ENCODE data around the gene TFDP2.

The TFDP2 gene

GRCh38 chr3:142019794-142020320 lies 129.5 kb downstream of the TFDP2 start:
- H3K14ac ChIP-seq (ENCODE audit: low read length): no peak overlapping the region
- H3K23ac ChIP-seq (ENCODE audit: low read length): no peak overlapping the region
- no peak overlapping the region for H4K91ac ChIP-seq (ENCODE audit: low read depth, low read length)
- H4K8ac ChIP-seq (ENCODE audit: low read depth, low read length): no peak overlapping the region
- H3K27ac ChIP-seq (ENCODE audit: low read depth, low read length): no peak overlapping the region
- no peaks in the 10 kb centered on the region for H3K27me3 ChIP-seq (ENCODE audit: insufficient read depth, low read length)
- H4K12ac ChIP-seq (ENCODE audit: low read depth, low read length): no peak overlapping the region
- no CpG with 5 or more reads among the region's 2 CpGs for WGBS (ENCODE audit: extremely low coverage, insufficient coverage, insufficient read length)
- H3K79me1 ChIP-seq (ENCODE audit: low read length): no peaks in the 10 kb centered on the region
- H3K4me2 ChIP-seq (ENCODE audit: low read length): no peak overlapping the region
- H3K36me3 ChIP-seq (ENCODE audit: control insufficient read depth in 1 of 2, insufficient read depth in 2 of 2, low read length in 2 of 2): no peaks in the 10 kb centered on the region
- no peak overlapping the region for H3K18ac ChIP-seq (ENCODE audit: low read length)
- no peak overlapping the region for H2AK5ac ChIP-seq (ENCODE audit: low read length)
- H3K9me3 ChIP-seq (ENCODE audit: insufficient read depth, low read depth, low read length): no peaks in the 10 kb centered on the region
- peak in 1 of 2 donors; percentile 16 for DNase-seq
- no peak overlapping the region for H2BK5ac ChIP-seq (ENCODE audit: low read depth, low read length, poor library complexity)
- H2BK120ac ChIP-seq (ENCODE audit: insufficient read depth, low read length, poor library complexity): no peak overlapping the region
- H3K4ac ChIP-seq (ENCODE audit: low read depth, low read length): no peak overlapping the region
- no peak overlapping the region for H2AFZ ChIP-seq (ENCODE audit: insufficient read depth, low read length, poor library complexity)
- H3K79me2 ChIP-seq (ENCODE audit: control insufficient read depth, insufficient read depth, low read length, poor library complexity): no peaks in the 10 kb centered on the region
- no peak overlapping the region for H3K9ac ChIP-seq (ENCODE audit: low read length)
- no peak overlapping the region for H2BK12ac ChIP-seq (ENCODE audit: low read length)
- H3K4me3 ChIP-seq (ENCODE audit: low read depth, low read length): no peak overlapping the region
- H3K4me1 ChIP-seq (ENCODE audit: control insufficient read depth in 1 of 2, insufficient read depth in 2 of 2, low read length in 2 of 2): no peaks in the 10 kb centered on the region

- no peak overlapping the region for H2AK5ac ChIP-seq (ENCODE audit: low read length)
- no peaks in the 10 kb centered on the region for H3K27me3 ChIP-seq (ENCODE audit: insufficient read depth, low read length)
- H3K4me3 ChIP-seq (ENCODE audit: low read depth, low read length): no peak overlapping the region
- no peak overlapping the region for H2BK5ac ChIP-seq (ENCODE audit: low read depth, low read length, poor library complexity)
- H2BK120ac ChIP-seq (ENCODE audit: insufficient read depth, low read length, poor library complexity): no peak overlapping the region
- no peak overlapping the region for H4K91ac ChIP-seq (ENCODE audit: low read depth, low read length)
- H3K4ac ChIP-seq (ENCODE audit: low read depth, low read length): no peak overlapping the region
- H4K12ac ChIP-seq (ENCODE audit: low read depth, low read length): no peak overlapping the region
- no peak overlapping the region for H2BK12ac ChIP-seq (ENCODE audit: low read length)
- no CpG with 5 or more reads among the region's 2 CpGs for WGBS (ENCODE audit: extremely low coverage, insufficient coverage, insufficient read length)
- H3K79me2 ChIP-seq (ENCODE audit: control insufficient read depth, insufficient read depth, low read length, poor library complexity): no peaks in the 10 kb centered on the region
- H3K27ac ChIP-seq (ENCODE audit: low read depth, low read length): no peak overlapping the region
- H3K18ac ChIP-seq (ENCODE audit: low read length): no peak overlapping the region
- H3K23ac ChIP-seq (ENCODE audit: low read length): no peak overlapping the region
- H3K79me1 ChIP-seq (ENCODE audit: low read length): no peaks in the 10 kb centered on the region
- H2AFZ ChIP-seq (ENCODE audit: insufficient read depth, low read length, poor library complexity): no peak overlapping the region
- no peak overlapping the region for H4K8ac ChIP-seq (ENCODE audit: low read depth, low read length)
- H3K4me2 ChIP-seq (ENCODE audit: low read length): no peak overlapping the region
- H3K14ac ChIP-seq (ENCODE audit: low read length): no peak overlapping the region
- H3K9ac ChIP-seq (ENCODE audit: low read length): no peak overlapping the region
- H3K4me1 ChIP-seq (ENCODE audit: control insufficient read depth in 1 of 2, insufficient read depth in 2 of 2, low read length in 2 of 2): no peaks in the 10 kb centered on the region
- no peaks in the 10 kb centered on the region for H3K36me3 ChIP-seq (ENCODE audit: control insufficient read depth in 1 of 2, insufficient read depth in 2 of 2, low read length in 2 of 2)
- no peaks in the 10 kb centered on the region for H3K9me3 ChIP-seq (ENCODE audit: insufficient read depth, low read depth, low read length)
- no peak for DNase-seq
These were observed 135.4 kb downstream of the TFDP2 start for GRCh38 chr3:142013993-142014392.

DNA sequence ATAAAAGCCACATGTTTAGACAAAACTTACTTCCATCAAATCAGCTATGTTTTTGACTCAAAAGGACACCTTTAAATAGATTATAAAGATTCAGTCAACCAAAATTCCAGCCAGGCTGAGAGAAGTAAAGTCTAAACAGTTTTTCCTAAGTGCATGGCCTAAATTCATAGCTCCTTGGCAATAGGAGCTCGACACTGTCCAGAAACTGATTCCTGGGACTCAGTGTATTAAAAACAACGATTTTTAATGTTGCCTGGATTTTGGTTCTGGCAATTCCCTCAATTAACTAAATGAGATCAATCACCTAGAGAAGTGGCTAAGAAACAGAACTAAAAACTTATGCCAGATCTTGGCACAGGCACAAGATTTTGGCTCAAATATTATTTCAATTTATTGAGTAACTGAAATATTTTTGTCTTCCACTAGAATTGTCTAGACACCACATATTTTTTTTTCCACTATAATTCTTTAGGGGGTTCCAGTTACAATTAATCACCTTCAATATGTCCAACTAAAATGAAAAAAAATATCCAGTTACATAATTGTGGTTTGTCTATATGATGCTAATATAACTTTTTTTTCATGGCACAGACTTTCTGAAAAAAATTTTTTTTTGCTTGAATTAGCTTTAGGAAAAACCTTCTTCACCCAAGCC lies 135.9 kb downstream of the TFDP2 start:
- Histone ChIP-seq H3K18ac (ENCODE audit: low read length) (no peak overlapping the region), H2BK120ac (ENCODE audit: insufficient read depth, low read length, poor library complexity) (no peak overlapping the region), H3K4me2 (ENCODE audit: low read length) (no peak overlapping the region), H2BK5ac (ENCODE audit: low read depth, low read length, poor library complexity) (no peak overlapping the region), H4K12ac (ENCODE audit: low read depth, low read length) (no peak overlapping the region), H2AK5ac (ENCODE audit: low read length) (no peak overlapping the region), H3K79me1 (ENCODE audit: low read length) (no peaks in the 10 kb centered on the region), H3K14ac (ENCODE audit: low read length) (no peak overlapping the region), H3K4me1 (ENCODE audit: control insufficient read depth in 1 of 2, insufficient read depth in 2 of 2, low read length in 2 of 2) (no peaks in the 10 kb centered on the region), H3K4me3 (ENCODE audit: low read depth, low read length) (no peak overlapping the region), H4K91ac (ENCODE audit: low read depth, low read length) (no peak overlapping the region), H2AFZ (ENCODE audit: insufficient read depth, low read length, poor library complexity) (no peak overlapping the region), H2BK12ac (ENCODE audit: low read length) (no peak overlapping the region), H3K79me2 (ENCODE audit: control insufficient read depth, insufficient read depth, low read length, poor library complexity) (no peaks in the 10 kb centered on the region), H3K27ac (ENCODE audit: low read depth, low read length) (no peak overlapping the region), H3K23ac (ENCODE audit: low read length) (no peak overlapping the region), H3K4ac (ENCODE audit: low read depth, low read length) (no peak overlapping the region), H3K27me3 (ENCODE audit: insufficient read depth, low read length) (no peaks in the 10 kb centered on the region), H4K8ac (ENCODE audit: low read depth, low read length) (no peak overlapping the region), H3K36me3 (ENCODE audit: control insufficient read depth in 1 of 2, insufficient read depth in 2 of 2, low read length in 2 of 2) (no peaks in the 10 kb centered on the region), H3K9ac (ENCODE audit: low read length) (no peak overlapping the region), H3K9me3 (ENCODE audit: insufficient read depth, low read depth, low read length) (no peaks in the 10 kb centered on the region)
- WGBS (ENCODE audit: extremely low coverage, insufficient coverage, insufficient read length): no CpG with 5 or more reads among the region's 2 CpGs
- DNase-seq: no peak

DNA sequence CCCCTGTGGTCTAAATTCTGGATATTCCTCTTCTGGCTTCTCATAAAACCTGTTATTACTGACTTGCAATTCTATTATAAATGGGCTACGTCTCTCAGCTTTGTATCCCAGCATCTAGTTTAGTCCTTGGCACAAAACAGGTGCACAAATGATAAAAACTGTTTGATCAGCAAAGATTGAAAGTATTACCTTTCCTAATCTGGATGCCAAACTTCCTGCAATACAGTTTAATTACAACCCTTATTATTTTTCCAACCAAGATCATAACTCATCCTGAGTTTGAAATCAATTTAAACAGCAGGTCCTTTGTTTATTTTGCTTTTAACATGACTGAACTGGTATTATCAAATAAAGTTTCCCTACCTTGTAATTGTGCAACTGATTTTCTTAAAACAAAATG lies 140.3 kb downstream of the TFDP2 start:
- Histone ChIP-seq H3K79me2 (ENCODE audit: control insufficient read depth, insufficient read depth, low read length, poor library complexity) (no peaks in the 10 kb centered on the region), H3K9me3 (ENCODE audit: insufficient read depth, low read depth, low read length) (no peaks in the 10 kb centered on the region), H3K23ac (ENCODE audit: low read length) (no peak overlapping the region), H3K4me1 (ENCODE audit: control insufficient read depth in 1 of 2, insufficient read depth in 2 of 2, low read length in 2 of 2) (no peaks in the 10 kb centered on the region), H3K79me1 (ENCODE audit: low read length) (no peaks in the 10 kb centered on the region), H3K27ac (ENCODE audit: low read depth, low read length) (no peak overlapping the region), H3K4me3 (ENCODE audit: low read depth, low read length) (no peak overlapping the region), H2BK12ac (ENCODE audit: low read length) (no peak overlapping the region), H2BK120ac (ENCODE audit: insufficient read depth, low read length, poor library complexity) (no peak overlapping the region), H3K4ac (ENCODE audit: low read depth, low read length) (no peak overlapping the region), H3K14ac (ENCODE audit: low read length) (no peak overlapping the region), H3K9ac (ENCODE audit: low read length) (no peak overlapping the region), H3K27me3 (ENCODE audit: insufficient read depth, low read length) (no peaks in the 10 kb centered on the region), H4K8ac (ENCODE audit: low read depth, low read length) (no peak overlapping the region), H2AK5ac (ENCODE audit: low read length) (no peak overlapping the region), H4K91ac (ENCODE audit: low read depth, low read length) (no peak overlapping the region), H2BK5ac (ENCODE audit: low read depth, low read length, poor library complexity) (no peak overlapping the region), H2AFZ (ENCODE audit: insufficient read depth, low read length, poor library complexity) (no peak overlapping the region), H3K36me3 (ENCODE audit: control insufficient read depth in 1 of 2, insufficient read depth in 2 of 2, low read length in 2 of 2) (no peaks in the 10 kb centered on the region), H4K12ac (ENCODE audit: low read depth, low read length) (no peak overlapping the region), H3K18ac (ENCODE audit: low read length) (no peak overlapping the region), H3K4me2 (ENCODE audit: low read length) (no peak overlapping the region)
- no CpG with 5 or more reads among the region's 1 CpG for WGBS (ENCODE audit: extremely low coverage, insufficient coverage, insufficient read length)
- DNase-seq: no peak
